Testis (tissue), 3 donors: ENCODE results near the gene DHPS. TPM values are rescaled to one million over a fixed set of nuclear protein-coding genes. Genes with fewer than 3 reads are reported as not detected.

Source experiments
- DNase-seq: peaks from one replicate; pipeline ENCODE4 v3.0.0-alpha.2; 2019
- H3K27ac ChIP-seq, 2 donors: fragments of 200-600 bp; sonication (generic); one replicate each; pipeline ENCODE4 v1.5.1; 2019
- H3K27me3 ChIP-seq: fragments of 200-600 bp; sonication (generic); one replicate; pipeline ENCODE4 v1.5.1; 2019
- H3K36me3 ChIP-seq: fragments of 200-600 bp; sonication (generic); one replicate; pipeline ENCODE4 v1.5.1; 2017; ENCODE audit warnings: low read depth; ENCODE audit errors: missing control alignments
- H3K4me1 ChIP-seq: fragments of 200-600 bp; sonication (generic); one replicate; pipeline ENCODE4 v1.5.1; 2019
- H3K4me3 ChIP-seq, 2 donors: fragments of 200-600 bp; sonication (generic); one replicate each; pipeline ENCODE4 v1.5.1; 2017 to 2019
- H3K9me3 ChIP-seq: fragments of 200-600 bp; sonication (generic); one replicate; pipeline ENCODE4 v1.5.1; 2017
- POLR2A ChIP-seq: fragments of 450-650 bp; IDR thresholded peaks from one replicate; pipeline ENCODE4 v1.6.1; 2017; ENCODE audit warnings: antibody characterized with exemption, mild to moderate bottlenecking, moderate library complexity
- WGBS, 2 donors: methylation state at CpG; one replicate each; pipeline ENCODE4 v1.1.5; 2018; 5-methylcytosine and 5-hydroxymethylcytosine counted together
- intact Hi-C: fragments of 100-400 bp; cut with DNase I; formaldehyde crosslinking; loops from one replicate; pipeline ENCODE4 v1.15.1; 2023; ENCODE audit warnings: low total_unique reads
- polyA plus RNA-seq: library from polyadenylated mRNA; stranded (reverse); fragments of 350-450 nt; fragmentation: Illumina TruSeq; extraction: RNeasy Lipid Tissue Mini Kit (QIAGEN cat#74804); gene quantifications from one replicate; pipeline ENCODE4 v1.2.3, GENCODE V29; 2014; ENCODE audit warnings: low read depth, low replicate concordance; ENCODE audit not compliant: insufficient read depth
- total RNA-seq, 2 donors: library from RNA; depleted of rRNA; stranded (reverse); fragments of >200 nt; gene quantifications; one replicate each; pipeline ENCODE4 v1.2.3, GENCODE V29; 2016
- TF ChIP-seq, protein P1 (sequence below), 3 experiments: fragments of 450-650 bp in 2 of 3; fragments of 200-600 bp in 1 of 3; sonication (generic) in 1 of 3; IDR thresholded peaks; one replicate each; pipeline ENCODE4 v1.5.1; 2016 to 2019; ENCODE audit warnings: antibody characterized with exemption in 3 of 3, mild to moderate bottlenecking in 2 of 3, moderate library complexity in 1 of 3

DHPS gene
- total and polyA plus RNA-seq, 3 donors from 2014 or later, result 50.2 to 119 (median 85.9) TPM

DNA sequence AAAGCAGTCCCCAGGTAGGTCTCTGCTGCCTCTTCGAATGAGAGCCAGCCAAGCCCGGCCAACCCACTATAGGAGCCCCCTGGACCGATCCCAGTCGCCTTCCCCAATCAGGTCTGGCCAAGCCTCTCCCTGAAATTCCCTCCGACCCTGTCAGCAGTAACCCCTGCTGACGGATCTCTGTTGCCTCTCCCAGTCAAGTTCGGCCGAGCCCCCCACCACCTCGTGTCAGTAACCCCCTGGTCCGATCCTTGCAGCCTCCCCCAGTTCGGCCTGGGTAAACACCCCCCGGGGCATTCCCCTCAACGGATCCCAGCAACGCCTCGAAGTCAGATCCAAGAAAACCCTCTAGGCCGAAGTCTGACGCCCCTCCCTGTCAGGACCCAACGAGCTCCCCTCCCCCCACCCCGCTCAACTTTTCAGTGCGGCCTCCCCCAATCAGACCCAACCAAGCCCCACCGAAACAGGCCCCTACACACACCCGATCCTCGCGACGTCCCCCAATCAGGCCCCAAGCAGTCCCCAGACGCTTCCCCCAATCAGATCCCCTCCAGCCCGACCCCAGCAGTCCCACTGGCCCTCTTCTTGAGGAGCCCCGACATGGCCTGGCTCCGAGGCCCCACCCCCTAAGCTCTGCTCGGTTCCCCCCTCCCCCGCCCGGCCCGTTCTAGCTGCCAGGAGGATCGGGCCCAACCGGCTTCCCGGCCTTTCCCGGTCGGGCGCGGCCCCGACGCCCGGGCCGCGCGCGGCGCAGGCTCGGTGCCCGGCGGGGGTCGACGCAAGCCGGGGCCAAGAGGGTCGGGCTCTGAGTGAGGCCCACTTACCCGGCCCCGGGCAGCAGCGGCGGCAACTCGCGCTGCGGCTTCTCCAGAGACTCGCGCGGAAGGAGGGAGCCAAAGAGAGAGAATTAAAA is 40.2 kb upstream of the DHPS start:
- TF ChIP-seq POLR2A, result no peak
- TF ChIP-seq, protein P1, sequence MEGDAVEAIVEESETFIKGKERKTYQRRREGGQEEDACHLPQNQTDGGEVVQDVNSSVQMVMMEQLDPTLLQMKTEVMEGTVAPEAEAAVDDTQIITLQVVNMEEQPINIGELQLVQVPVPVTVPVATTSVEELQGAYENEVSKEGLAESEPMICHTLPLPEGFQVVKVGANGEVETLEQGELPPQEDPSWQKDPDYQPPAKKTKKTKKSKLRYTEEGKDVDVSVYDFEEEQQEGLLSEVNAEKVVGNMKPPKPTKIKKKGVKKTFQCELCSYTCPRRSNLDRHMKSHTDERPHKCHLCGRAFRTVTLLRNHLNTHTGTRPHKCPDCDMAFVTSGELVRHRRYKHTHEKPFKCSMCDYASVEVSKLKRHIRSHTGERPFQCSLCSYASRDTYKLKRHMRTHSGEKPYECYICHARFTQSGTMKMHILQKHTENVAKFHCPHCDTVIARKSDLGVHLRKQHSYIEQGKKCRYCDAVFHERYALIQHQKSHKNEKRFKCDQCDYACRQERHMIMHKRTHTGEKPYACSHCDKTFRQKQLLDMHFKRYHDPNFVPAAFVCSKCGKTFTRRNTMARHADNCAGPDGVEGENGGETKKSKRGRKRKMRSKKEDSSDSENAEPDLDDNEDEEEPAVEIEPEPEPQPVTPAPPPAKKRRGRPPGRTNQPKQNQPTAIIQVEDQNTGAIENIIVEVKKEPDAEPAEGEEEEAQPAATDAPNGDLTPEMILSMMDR (IDR thresholded peaks at IDR 0.05), result no peak
- intact Hi-C loops, result no loop called here
- peaks cover 22% of the 10 kb centered on the region for H3K4me1 ChIP-seq

DNA sequence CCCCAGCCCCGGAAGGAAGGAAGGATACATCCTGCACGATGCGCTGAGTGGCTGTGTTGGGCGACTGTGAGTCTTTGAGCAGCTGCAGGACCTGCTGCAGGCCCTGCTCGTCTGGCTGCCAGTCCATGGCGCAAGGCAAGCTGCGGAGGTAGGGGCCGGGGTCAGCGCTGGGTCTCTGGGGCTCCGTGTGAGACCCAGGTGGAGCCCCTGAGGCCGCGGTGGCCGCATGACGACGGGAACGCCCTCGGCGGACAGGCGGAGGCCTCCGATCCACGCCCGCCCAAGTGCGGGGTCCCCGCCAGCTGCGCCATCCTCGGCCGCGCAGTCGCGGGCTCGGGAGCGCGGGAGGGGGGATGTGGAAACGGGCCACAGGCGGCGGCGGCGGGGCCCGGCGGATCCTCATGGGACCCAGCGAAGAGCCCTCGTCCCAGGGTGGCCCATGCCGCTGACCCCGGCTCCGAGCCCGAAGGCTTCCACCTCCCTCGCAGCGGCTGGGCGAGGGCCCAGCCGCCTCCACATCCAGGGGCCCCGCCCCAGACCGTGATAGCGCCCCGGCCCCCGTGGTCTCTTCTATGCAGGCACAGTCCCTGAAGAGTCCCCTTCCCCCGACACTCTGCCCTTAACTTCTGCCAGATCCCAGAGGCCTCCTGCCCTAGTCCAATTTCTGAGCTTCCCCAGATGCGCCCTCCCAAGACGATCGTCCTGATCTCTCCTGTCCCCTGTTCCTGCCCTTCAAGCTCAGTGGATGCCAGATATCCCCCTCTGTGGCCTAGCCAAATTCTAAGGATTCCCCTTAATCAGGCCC is 39.4 kb upstream of the DHPS start:
- 2 to 4% methylated on average over 14 to 52 of the region's 59 CpGs for WGBS, 2 donors
- H3K4me3 ChIP-seq, result peak overlapping the region; percentile 75 to 78
- no peak for TF ChIP-seq POLR2A
- TF ChIP-seq, protein P1 (IDR thresholded peaks at IDR 0.05), result no peak
- H3K9me3 ChIP-seq, result no peaks in the 10 kb centered on the region
- no peaks in the 10 kb centered on the region for H3K36me3 ChIP-seq
- intact Hi-C loops, result no loop called here
- peak; percentile 47 for DNase-seq
- H3K27me3 ChIP-seq, result no peaks in the 10 kb centered on the region
- H3K27ac ChIP-seq, result peak overlapping the region; percentile 88 to 95
- H3K4me1 ChIP-seq, result peaks cover 22% of the 10 kb centered on the region

More for the DNA sequence above, 40.2 kb upstream of the DHPS start:
- Histone ChIP-seq H3K9me3 (no peaks in the 10 kb centered on the region), H3K36me3 (no peaks in the 10 kb centered on the region), H3K27me3 (no peaks in the 10 kb centered on the region), H3K27ac (peak overlapping the region; percentile 88 to 95), H3K4me3 (peak overlapping the region; percentile 75 to 78)
- DNase-seq, result peak; percentile 73
- 0 to 1% methylated on average over 19 to 31 of the region's 65 CpGs for WGBS, 2 donors

DNA sequence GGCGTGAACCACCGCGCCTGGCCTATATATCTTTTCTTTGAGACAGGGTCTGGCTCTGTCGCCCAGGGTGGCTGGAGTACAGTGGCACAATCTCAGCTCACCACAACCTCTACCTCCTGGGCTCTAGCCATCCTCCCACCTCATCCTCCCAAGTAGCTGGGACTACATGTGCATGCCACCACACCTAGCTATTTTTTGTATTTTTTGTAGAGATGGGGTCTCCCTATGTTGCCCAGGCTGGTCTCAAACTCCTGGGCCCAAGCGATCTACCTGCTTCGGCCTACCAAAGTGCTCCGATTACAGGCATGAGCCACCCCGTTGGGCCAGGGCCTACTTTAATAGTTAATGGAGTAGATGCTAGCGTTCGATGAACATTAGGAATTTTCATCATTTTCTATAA is 38.6 kb upstream of the DHPS start:
- Histone ChIP-seq H3K27me3 (no peaks in the 10 kb centered on the region), H3K4me1 (peaks cover 22% of the 10 kb centered on the region), H3K9me3 (no peaks in the 10 kb centered on the region), H3K36me3 (no peaks in the 10 kb centered on the region), H3K4me3 (peak overlapping the region; percentile 75 to 78), H3K27ac (peak overlapping the region; percentile 88 to 95)
- 65 to 71% methylated on average over 10 of the region's 10 CpGs for WGBS, 2 donors
- TF ChIP-seq, protein P1 (IDR thresholded peaks at IDR 0.05), result no peak
- intact Hi-C loops, result no loop called here
- no peak for DNase-seq

DNA sequence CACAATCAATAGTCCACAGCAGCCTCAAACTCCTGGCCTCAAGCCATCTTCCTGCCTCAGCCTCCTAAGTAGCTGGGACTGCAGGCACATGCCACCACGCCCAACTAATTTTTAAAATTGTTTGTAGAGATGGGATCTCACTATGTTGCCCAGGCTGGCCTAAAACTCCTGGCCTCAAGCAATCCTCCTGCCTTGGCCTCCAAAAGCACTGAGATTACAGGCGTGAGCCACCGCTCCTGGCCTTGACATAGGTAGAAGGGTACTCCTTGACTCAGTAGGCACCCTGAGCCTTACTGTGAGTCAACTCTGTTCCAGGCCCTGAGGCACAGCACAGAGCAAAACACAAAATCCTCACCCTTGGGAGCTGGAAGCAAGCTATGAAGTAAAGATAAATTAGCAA is 34.2 kb upstream of the DHPS start:
- no peaks in the 10 kb centered on the region for H3K27me3 ChIP-seq
- peaks cover 8% of the 10 kb centered on the region for H3K4me1 ChIP-seq
- H3K9me3 ChIP-seq, result no peaks in the 10 kb centered on the region
- H3K27ac ChIP-seq, result no peak overlapping the region
- H3K4me3 ChIP-seq, result no peak overlapping the region
- TF ChIP-seq POLR2A, result no peak
- TF ChIP-seq, protein P1 (IDR thresholded peaks at IDR 0.05), result no peak
- DNase-seq, result no peak
- 89 to 90% methylated on average over 3 of the region's 3 CpGs for WGBS, 2 donors
- intact Hi-C loops, result no loop called here
- H3K36me3 ChIP-seq, result peaks cover 3% of the 10 kb centered on the region
